Peyer's patch (tissue), 4 donors: ENCODE measurements around the gene NAGPA.

Experiments used
- POLR2A ChIP-seq, 2 donors: fragments of 450-650 bp; IDR thresholded peaks; one replicate each; pipeline ENCODE4 v1.5.1; 2017; ENCODE audit warnings: antibody characterized with exemption in 2 of 2, mild to moderate bottlenecking in 2 of 2, moderate library complexity in 2 of 2
- TF ChIP-seq, protein P1 (sequence below), 6 experiments: fragments of 450-650 bp in 4 of 6; fragments of 200-600 bp in 2 of 6; sonication (generic) in 1 of 6; IDR thresholded peaks; one replicate each; pipeline ENCODE4 v1.5.1; 2017 to 2019; ENCODE audit warnings: antibody characterized with exemption in 6 of 6, mild to moderate bottlenecking in 3 of 6, moderate library complexity in 1 of 6

DNA sequence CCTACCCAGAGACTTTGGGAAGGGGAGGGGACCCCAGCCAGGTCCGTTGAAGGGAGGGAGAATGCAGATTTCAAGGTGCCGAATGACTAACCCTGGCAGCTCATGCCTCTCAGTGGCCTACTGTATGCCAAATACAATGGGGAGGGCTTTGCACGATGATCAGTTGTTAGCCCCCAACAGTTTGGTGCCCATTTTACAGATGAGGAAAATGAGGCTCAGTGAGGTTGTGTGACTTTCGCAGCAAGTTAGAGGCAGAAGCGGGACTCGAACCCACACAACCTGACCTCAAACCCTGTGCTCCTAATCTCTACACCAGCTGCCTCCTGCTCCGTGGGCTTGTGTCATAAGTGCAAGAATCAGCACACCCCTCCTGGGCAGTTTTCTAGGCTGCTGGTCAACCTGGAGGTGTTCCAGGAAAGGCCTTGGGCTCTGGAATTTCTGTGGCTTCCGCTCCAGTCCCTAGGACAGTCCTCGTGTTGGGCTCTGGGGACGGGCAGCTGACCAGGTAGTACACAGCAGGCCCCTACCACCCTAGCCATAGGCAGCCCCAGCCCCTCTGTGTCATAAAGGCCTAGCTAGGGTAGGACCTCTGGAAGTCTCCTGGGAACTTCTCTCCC is 11.9 kb upstream of the NAGPA start:
- TF ChIP-seq, protein P1, sequence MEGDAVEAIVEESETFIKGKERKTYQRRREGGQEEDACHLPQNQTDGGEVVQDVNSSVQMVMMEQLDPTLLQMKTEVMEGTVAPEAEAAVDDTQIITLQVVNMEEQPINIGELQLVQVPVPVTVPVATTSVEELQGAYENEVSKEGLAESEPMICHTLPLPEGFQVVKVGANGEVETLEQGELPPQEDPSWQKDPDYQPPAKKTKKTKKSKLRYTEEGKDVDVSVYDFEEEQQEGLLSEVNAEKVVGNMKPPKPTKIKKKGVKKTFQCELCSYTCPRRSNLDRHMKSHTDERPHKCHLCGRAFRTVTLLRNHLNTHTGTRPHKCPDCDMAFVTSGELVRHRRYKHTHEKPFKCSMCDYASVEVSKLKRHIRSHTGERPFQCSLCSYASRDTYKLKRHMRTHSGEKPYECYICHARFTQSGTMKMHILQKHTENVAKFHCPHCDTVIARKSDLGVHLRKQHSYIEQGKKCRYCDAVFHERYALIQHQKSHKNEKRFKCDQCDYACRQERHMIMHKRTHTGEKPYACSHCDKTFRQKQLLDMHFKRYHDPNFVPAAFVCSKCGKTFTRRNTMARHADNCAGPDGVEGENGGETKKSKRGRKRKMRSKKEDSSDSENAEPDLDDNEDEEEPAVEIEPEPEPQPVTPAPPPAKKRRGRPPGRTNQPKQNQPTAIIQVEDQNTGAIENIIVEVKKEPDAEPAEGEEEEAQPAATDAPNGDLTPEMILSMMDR (IDR thresholded peaks at IDR 0.05) = no peak
- no peak for TF ChIP-seq POLR2A (IDR thresholded peaks at IDR 0.05)
